SK-N-MC (cell line): Measurements from ENCODE around the gene MAMDC4.

Source experiments
- EZH2 ChIP-seq: fragments of 200-600 bp; sonication (generic); IDR thresholded peaks from one replicate; pipeline ENCODE4 v1.6.1; 2017; ENCODE audit warnings: antibody characterized with exemption
- POLR2AphosphoS5 ChIP-seq: IDR thresholded peaks from 2 replicates; pipeline ENCODE4 v1.6.1; 2012; ENCODE audit warnings: mild to moderate bottlenecking, low read depth, low read length, borderline replicate concordance

- TF ChIP-seq EZH2 (no peak), POLR2AphosphoS5 (no peak)
These were observed 20.4 kb upstream of the MAMDC4 start for GRCh38 chr9:136831720-136832104.
